ENCODE results near the gene MTAP.

Gene MTAP

GRCh38 chr9:21795483-21795882 lies 7.0 kb upstream of the MTAP start:
- Histone ChIP-seq H3K27me3 (ENCODE audit: insufficient read depth, poor library complexity, severe bottlenecking) (no peaks in the 10 kb centered on the region), H3K27ac (replicated peaks) (no peak overlapping the region), H3K4me3 (replicated peaks; ENCODE audit: insufficient read depth, low read length) (no peak overlapping the region)
- TF ChIP-seq POLR2AphosphoS5 (IDR thresholded peaks at IDR 0.05; ENCODE audit: low read depth) (no peak), REST (IDR thresholded peaks at IDR 0.05; ENCODE audit: insufficient replicate concordance, low read depth) (no peak), GABPA (IDR thresholded peaks at IDR 0.05; ENCODE audit: low read depth) (no peak), SPI1 (IDR thresholded peaks at IDR 0.05; ENCODE audit: borderline replicate concordance, low read depth) (no peak)
- TF ChIP-seq, protein P1, sequence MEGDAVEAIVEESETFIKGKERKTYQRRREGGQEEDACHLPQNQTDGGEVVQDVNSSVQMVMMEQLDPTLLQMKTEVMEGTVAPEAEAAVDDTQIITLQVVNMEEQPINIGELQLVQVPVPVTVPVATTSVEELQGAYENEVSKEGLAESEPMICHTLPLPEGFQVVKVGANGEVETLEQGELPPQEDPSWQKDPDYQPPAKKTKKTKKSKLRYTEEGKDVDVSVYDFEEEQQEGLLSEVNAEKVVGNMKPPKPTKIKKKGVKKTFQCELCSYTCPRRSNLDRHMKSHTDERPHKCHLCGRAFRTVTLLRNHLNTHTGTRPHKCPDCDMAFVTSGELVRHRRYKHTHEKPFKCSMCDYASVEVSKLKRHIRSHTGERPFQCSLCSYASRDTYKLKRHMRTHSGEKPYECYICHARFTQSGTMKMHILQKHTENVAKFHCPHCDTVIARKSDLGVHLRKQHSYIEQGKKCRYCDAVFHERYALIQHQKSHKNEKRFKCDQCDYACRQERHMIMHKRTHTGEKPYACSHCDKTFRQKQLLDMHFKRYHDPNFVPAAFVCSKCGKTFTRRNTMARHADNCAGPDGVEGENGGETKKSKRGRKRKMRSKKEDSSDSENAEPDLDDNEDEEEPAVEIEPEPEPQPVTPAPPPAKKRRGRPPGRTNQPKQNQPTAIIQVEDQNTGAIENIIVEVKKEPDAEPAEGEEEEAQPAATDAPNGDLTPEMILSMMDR (IDR thresholded peaks at IDR 0.05; ENCODE audit: insufficient read depth, low read length) = no peak
- no peak for DNase-seq (ENCODE audit: low read depth in 1 of 2, low spot score in 1 of 2)

DNA sequence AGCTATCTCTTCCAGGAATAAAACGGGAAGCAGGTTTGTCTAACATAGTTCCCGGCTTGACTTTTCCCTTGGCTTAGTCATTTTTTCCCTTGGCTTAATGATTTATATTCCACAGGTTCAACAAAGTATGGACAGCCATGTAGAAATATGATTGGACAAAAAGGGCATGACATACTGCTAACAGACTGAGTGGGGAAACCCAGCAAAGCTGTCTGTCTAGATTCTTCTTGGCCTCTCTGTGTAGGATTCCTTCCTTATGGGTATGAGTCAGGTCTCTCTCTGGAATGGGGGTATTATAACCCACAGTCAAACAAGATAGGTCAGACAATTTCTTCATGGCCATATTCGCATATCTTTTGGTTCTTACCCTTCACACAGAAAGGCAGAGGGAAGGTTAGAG lies 5.7 kb upstream of the MTAP start:
- no peak for DNase-seq (ENCODE audit: low read depth in 1 of 2, low spot score in 1 of 2)
- TF ChIP-seq, protein P1 (IDR thresholded peaks at IDR 0.05; ENCODE audit: insufficient read depth, low read length) = no peak
- TF ChIP-seq REST (IDR thresholded peaks at IDR 0.05; ENCODE audit: insufficient replicate concordance, low read depth) (no peak), GABPA (IDR thresholded peaks at IDR 0.05; ENCODE audit: low read depth) (no peak), SPI1 (IDR thresholded peaks at IDR 0.05; ENCODE audit: borderline replicate concordance, low read depth) (no peak), POLR2AphosphoS5 (IDR thresholded peaks at IDR 0.05; ENCODE audit: low read depth) (no peak)
- Histone ChIP-seq H3K4me3 (replicated peaks; ENCODE audit: insufficient read depth, low read length) (no peak overlapping the region), H3K27ac (replicated peaks) (no peak overlapping the region), H3K27me3 (ENCODE audit: insufficient read depth, poor library complexity, severe bottlenecking) (no peaks in the 10 kb centered on the region)

GRCh38 chr9:21800931-21801682 lies 1.3 kb upstream of the MTAP start:
- DNase-seq (ENCODE audit: low read depth in 1 of 2, low spot score in 1 of 2) = no peak
- TF ChIP-seq SPI1 (IDR thresholded peaks at IDR 0.05; ENCODE audit: borderline replicate concordance, low read depth) (no peak), REST (IDR thresholded peaks at IDR 0.05; ENCODE audit: insufficient replicate concordance, low read depth) (no peak), POLR2AphosphoS5 (IDR thresholded peaks at IDR 0.05; ENCODE audit: low read depth) (no peak), GABPA (IDR thresholded peaks at IDR 0.05; ENCODE audit: low read depth) (no peak)
- TF ChIP-seq, protein P1 (IDR thresholded peaks at IDR 0.05; ENCODE audit: insufficient read depth, low read length) = no peak
- H3K27ac ChIP-seq (replicated peaks) = no peak overlapping the region
- H3K27me3 ChIP-seq (ENCODE audit: insufficient read depth, poor library complexity, severe bottlenecking) = no peaks in the 10 kb centered on the region
- H3K4me3 ChIP-seq (replicated peaks; ENCODE audit: insufficient read depth, low read length) = no peak overlapping the region

All from HL-60 (cell line).